Left lung (tissue), 10 donors: ENCODE data around the gene MSTO1. TPM values are rescaled to one million over a fixed set of nuclear protein-coding genes. Genes with fewer than 3 reads are reported as not detected.
"Not testable (repeated sequence)": the region's sequence is repeated elsewhere in the genome, so short reads cannot be mapped to it uniquely, and the experiment has no call there.

Source experiments
- ATAC-seq: fragments of 200-7000 bp; cut with Tn5 transposase; one replicate; pipeline ENCODE4 v1.9.1; 2020; ENCODE audit warnings: moderate library complexity
- DNase-seq, 4 donors: peaks; one replicate each; pipeline ENCODE4 v3.0.0-alpha.2; 2013 to 2020
- H3K27ac ChIP-seq, 2 donors: fragments of 200-600 bp; sonication (generic) in 1 of 2; one replicate each; pipeline versions ENCODE4 v1.5.0 to v1.8.0; 2020 to 2021
- H3K27me3 ChIP-seq, 2 donors: fragments of 200-600 bp; sonication (generic) in 1 of 2; one replicate each; pipeline versions ENCODE4 v1.5.0 to v1.8.0; 2020 to 2021
- H3K36me3 ChIP-seq, 2 donors: fragments of 200-600 bp; sonication (generic) in 1 of 2; one replicate each; pipeline versions ENCODE4 v1.5.0 to v1.8.0; 2020 to 2021
- H3K4me1 ChIP-seq, 2 donors: fragments of 200-600 bp; one replicate each; pipeline ENCODE4 v1.8.0; 2021
- H3K4me3 ChIP-seq, 2 donors: fragments of 200-600 bp; sonication (generic) in 1 of 2; one replicate each; pipeline versions ENCODE4 v1.5.0 to v1.8.0; 2020 to 2021; ENCODE audit warnings: mild to moderate bottlenecking in 1 of 2
- H3K9me3 ChIP-seq, 2 donors: fragments of 200-600 bp; sonication (generic) in 1 of 2; one replicate each; pipeline versions ENCODE4 v1.5.0 to v1.8.0; 2020 to 2021
- CTCF ChIP-seq, 2 donors: fragments of 200-600 bp; sonication (generic) in 1 of 2; IDR thresholded peaks; one replicate each; pipeline versions ENCODE4 v1.5.0 to v1.8.0; 2021; ENCODE audit warnings: antibody characterized with exemption in 2 of 2
- intact Hi-C, 2 donors: fragments of 100-400 bp; cut with DNase I; formaldehyde crosslinking; loops; one replicate each; pipeline versions ENCODE4 v1.11.2 to v1.14.2; 2022
- polyA plus RNA-seq, 6 donors: library from polyadenylated mRNA; unstranded; fragments of 120-200 nt; gene quantifications; one replicate each; pipeline ENCODE4 v1.2.1, GENCODE V29; 2013; ENCODE audit not compliant: insufficient read length in 6 of 6
- total RNA-seq, 2 donors: library from RNA; stranded (reverse); fragmentation: NEBNext Ultra II Directional; extraction: Animal tissue kit (Norgen Biotek cat#: 25700); gene quantifications; one replicate each; pipeline ENCODE4 v1.2.1, GENCODE V29; 2021
- donor health status: DM: no; HTN: yes; CAD: no.
- donor health status: DM: no; HTN: no; CAD: no.

MSTO1 gene
- total and polyA plus RNA-seq, 8 donors, result 27.2 to 86.6 (median 67.8) TPM

GRCh38 chr1:155640367-155640766 is 30.3 kb downstream of the MSTO1 start:
- H3K4me3 ChIP-seq, result no peak overlapping the region
- H3K27ac ChIP-seq, result no peak overlapping the region
- intact Hi-C loops, result no loop called here
- H3K4me1 ChIP-seq, result peaks cover 0 to 26% of the 10 kb centered on the region in 2 donors
- no peaks in the 10 kb centered on the region for H3K36me3 ChIP-seq
- no peaks in the 10 kb centered on the region for H3K27me3 ChIP-seq
- no peak for TF ChIP-seq CTCF (IDR thresholded peaks at IDR 0.05)
- ATAC-seq, result no peak
- DNase-seq, result no peak
- peaks cover 0 to 22% of the 10 kb centered on the region in 2 donors for H3K9me3 ChIP-seq

GRCh38 chr1:155642559-155643180 is 32.7 kb downstream of the MSTO1 start:
- DNase-seq, H3K27me3 ChIP-seq, H3K36me3 ChIP-seq, H3K27ac ChIP-seq, H3K4me3 ChIP-seq, intact Hi-C loops, ATAC-seq: not testable (repeated sequence)
- peaks cover 0 to 22% of the 10 kb centered on the region in 2 donors for H3K9me3 ChIP-seq
- peaks cover 0 to 17% of the 10 kb centered on the region in 2 donors for H3K4me1 ChIP-seq

- H3K4me3 ChIP-seq, result no peak overlapping the region
- ATAC-seq (no peak), DNase-seq (no peak)
- H3K36me3 ChIP-seq, result no peaks in the 10 kb centered on the region
- peaks cover 0 to 22% of the 10 kb centered on the region in 2 donors for H3K9me3 ChIP-seq
- H3K4me1 ChIP-seq, result peaks cover 0 to 20% of the 10 kb centered on the region in 2 donors
- intact Hi-C loops, result no loop called here
- no peak overlapping the region for H3K27ac ChIP-seq
- no peaks in the 10 kb centered on the region for H3K27me3 ChIP-seq
- no peak for TF ChIP-seq CTCF (IDR thresholded peaks at IDR 0.05)
Measured at GRCh38 chr1:155643230-155643629, 33.2 kb downstream of the MSTO1 start.

GRCh38 chr1:155645034-155645598 is 35.1 kb downstream of the MSTO1 start:
- Histone ChIP-seq H3K27me3 (no peaks in the 10 kb centered on the region), H3K9me3 (peaks cover 0 to 22% of the 10 kb centered on the region in 2 donors), H3K27ac (no peak overlapping the region), H3K4me3 (no peak overlapping the region), H3K4me1 (peaks cover 0 to 39% of the 10 kb centered on the region in 2 donors), H3K36me3 (no peaks in the 10 kb centered on the region)
- DNase-seq, result no peak
- ATAC-seq, result no peak
- intact Hi-C loops, result no loop called here
- no peak for TF ChIP-seq CTCF (IDR thresholded peaks at IDR 0.05)

GRCh38 chr1:155645648-155646047 is 35.6 kb downstream of the MSTO1 start:
- ATAC-seq, result no peak
- Histone ChIP-seq H3K4me3 (no peak overlapping the region), H3K27me3 (no peaks in the 10 kb centered on the region), H3K4me1 (peaks cover 0 to 39% of the 10 kb centered on the region in 2 donors), H3K27ac (no peak overlapping the region), H3K36me3 (no peaks in the 10 kb centered on the region), H3K9me3 (peaks cover 0 to 22% of the 10 kb centered on the region in 2 donors)
- intact Hi-C loops, result no loop called here
- no peak for DNase-seq
- TF ChIP-seq CTCF (IDR thresholded peaks at IDR 0.05), result no peak
